HepG2 (cell line): ENCODE data around the gene PNKP. TPM values are rescaled to one million over a fixed set of nuclear protein-coding genes. Genes with fewer than 3 reads are reported as not detected.

Experiments used
- NCOA2 ChIP-seq: sonication (generic); formaldehyde crosslinking; IDR thresholded peaks from 2 replicates; pipeline ENCODE4 v1.8.0; 2022; ENCODE audit warnings: inconsistent platforms
- NPAS2 ChIP-seq: sonication (generic); formaldehyde crosslinking; IDR thresholded peaks from 2 replicates; pipeline ENCODE4 v1.8.0; 2022; ENCODE audit warnings: mild to moderate bottlenecking, missing genetic modification reagents, borderline replicate concordance
- NR2F6 ChIP-seq, 2 experiments: IDR thresholded peaks; 2 replicates each; pipeline ENCODE4 v1.6.1; 2016; ENCODE audit warnings: antibody characterized with exemption in 1 of 2, mild to moderate bottlenecking in 1 of 2
- YEATS4 ChIP-seq: sonication (generic); formaldehyde crosslinking; IDR thresholded peaks from 2 replicates; pipeline ENCODE4 v1.4.0; 2020; ENCODE audit warnings: missing genetic modification reagents, borderline replicate concordance
- ZMYM2 ChIP-seq: sonication (generic); formaldehyde crosslinking; IDR thresholded peaks from 2 replicates; pipeline ENCODE4 v1.8.0; 2022; ENCODE audit warnings: mild to moderate bottlenecking, missing genetic modification reagents
- ZNF451 ChIP-seq: sonication (generic); formaldehyde crosslinking; IDR thresholded peaks from 2 replicates; pipeline ENCODE4 v1.5.0; 2020; ENCODE audit warnings: mild to moderate bottlenecking, missing genetic modification reagents
- ZNF549 ChIP-seq: sonication (generic); formaldehyde crosslinking; IDR thresholded peaks from 2 replicates; pipeline ENCODE4 v1.5.0; 2020; ENCODE audit warnings: missing genetic modification reagents
- ZNF562 ChIP-seq: sonication (generic); formaldehyde crosslinking; IDR thresholded peaks from 2 replicates; pipeline ENCODE4 v1.8.0; 2022; ENCODE audit warnings: missing genetic modification reagents, borderline replicate concordance
- polyA plus RNA-seq, 8 experiments: library from polyadenylated mRNA; depleted of rRNA in 3 of 8; stranded (reverse) in 7 of 8; unstranded in 1 of 8; fragments of >200 nt; fragmentation: Illumina TruSeq in 4 of 8; extraction: Trizol in 4 of 8; gene quantifications; 2 replicates each; pipeline versions ENCODE4 v1.2.1 to v1.2.3, GENCODE V29; 2011 to 2016; ENCODE audit warnings: low read depth in 4 of 8, missing spikeins in 1 of 8, mixed read lengths in 1 of 8; ENCODE audit not compliant: insufficient read depth in 1 of 8
- total RNA-seq, 5 experiments: library from RNA; depleted of rRNA; stranded (reverse); fragments of >200 nt; fragmentation: Illumina TruSeq; extraction: Trizol; gene quantifications; 2 replicates each; pipeline ENCODE4 v1.2.3, GENCODE V29; 2016; ENCODE audit warnings: low read depth in 1 of 5
- TF ChIP-seq, protein P1 (sequence below), 2 experiments: sonication (generic) in 1 of 2; formaldehyde crosslinking in 1 of 2; IDR thresholded peaks; 2 replicates each; pipeline versions ENCODE4 v1.6.1 to v1.9.0; 2014 to 2022; ENCODE audit warnings: antibody characterized with exemption in 1 of 2, borderline replicate concordance in 1 of 2, inconsistent platforms in 1 of 2, low read depth in 1 of 2, missing genetic modification reagents in 1 of 2
- TF ChIP-seq, protein P2 (sequence below): sonication (generic); formaldehyde crosslinking; IDR thresholded peaks from 2 replicates; pipeline ENCODE4 v1.9.0; 2021; ENCODE audit warnings: missing genetic modification reagents, borderline replicate concordance
- TF ChIP-seq, protein P3 (sequence below): sonication (generic); formaldehyde crosslinking; IDR thresholded peaks from 2 replicates; pipeline ENCODE4 v1.4.0; 2020; ENCODE audit warnings: mild to moderate bottlenecking, missing genetic modification reagents
- TF ChIP-seq, protein P4 (sequence below): fragments of 450-650 bp; IDR thresholded peaks from 2 replicates; pipeline ENCODE4 v1.6.1; 2017
- TF ChIP-seq, protein P5 (sequence below): sonication (generic); formaldehyde crosslinking; IDR thresholded peaks from 2 replicates; pipeline ENCODE4 v1.4.0; 2020; ENCODE audit warnings: mild to moderate bottlenecking, missing genetic modification reagents

The PNKP gene
- total and polyA plus RNA-seq, 2 of the 13 experiments (the other 11 are each of a cell fraction or from before 2014, with no cell fraction given), result 12.7 to 27.1 TPM

DNA sequence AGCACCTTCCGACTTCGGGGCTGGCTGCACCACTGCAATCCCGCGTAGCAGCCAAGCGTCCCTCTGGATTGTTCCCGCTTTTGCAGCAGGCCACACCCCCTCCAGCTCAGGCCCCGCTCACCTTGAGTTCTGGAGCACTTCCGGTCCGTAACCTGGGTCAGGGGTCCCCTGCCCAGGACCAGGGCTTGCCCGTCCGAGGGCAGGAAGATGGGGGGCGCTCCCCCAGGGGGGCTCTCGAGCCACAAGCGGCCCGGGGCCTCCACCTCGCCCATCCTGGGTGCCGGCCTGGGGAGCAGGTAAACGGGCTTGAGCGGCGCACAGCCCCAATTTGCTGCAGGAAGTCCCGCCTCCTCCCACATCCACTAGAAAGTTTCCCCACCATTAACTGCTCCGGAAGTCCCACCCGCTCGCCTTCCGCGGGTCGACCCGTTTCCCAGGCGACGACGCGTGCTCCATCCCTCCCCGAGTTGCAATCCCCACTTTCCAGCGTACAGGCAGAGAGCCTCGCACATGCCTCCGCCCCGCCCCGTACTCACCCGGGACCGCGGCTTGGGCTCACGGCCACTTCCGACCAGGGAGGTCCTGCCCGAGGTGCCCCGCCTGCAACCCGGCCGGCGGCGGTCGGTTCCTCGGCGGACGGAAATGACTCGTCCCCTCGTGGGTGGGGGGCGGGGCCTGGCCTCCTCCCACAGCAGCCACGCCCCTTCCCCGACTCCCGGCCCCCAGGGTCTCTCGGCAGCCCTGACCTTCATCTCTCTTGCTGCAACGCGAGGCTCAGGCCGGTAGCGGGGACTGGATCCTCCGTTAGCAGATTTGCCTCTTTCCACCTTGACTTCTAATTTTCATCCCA lies at the start of gene PNKP (continued):
- TF ChIP-seq, protein P1, sequence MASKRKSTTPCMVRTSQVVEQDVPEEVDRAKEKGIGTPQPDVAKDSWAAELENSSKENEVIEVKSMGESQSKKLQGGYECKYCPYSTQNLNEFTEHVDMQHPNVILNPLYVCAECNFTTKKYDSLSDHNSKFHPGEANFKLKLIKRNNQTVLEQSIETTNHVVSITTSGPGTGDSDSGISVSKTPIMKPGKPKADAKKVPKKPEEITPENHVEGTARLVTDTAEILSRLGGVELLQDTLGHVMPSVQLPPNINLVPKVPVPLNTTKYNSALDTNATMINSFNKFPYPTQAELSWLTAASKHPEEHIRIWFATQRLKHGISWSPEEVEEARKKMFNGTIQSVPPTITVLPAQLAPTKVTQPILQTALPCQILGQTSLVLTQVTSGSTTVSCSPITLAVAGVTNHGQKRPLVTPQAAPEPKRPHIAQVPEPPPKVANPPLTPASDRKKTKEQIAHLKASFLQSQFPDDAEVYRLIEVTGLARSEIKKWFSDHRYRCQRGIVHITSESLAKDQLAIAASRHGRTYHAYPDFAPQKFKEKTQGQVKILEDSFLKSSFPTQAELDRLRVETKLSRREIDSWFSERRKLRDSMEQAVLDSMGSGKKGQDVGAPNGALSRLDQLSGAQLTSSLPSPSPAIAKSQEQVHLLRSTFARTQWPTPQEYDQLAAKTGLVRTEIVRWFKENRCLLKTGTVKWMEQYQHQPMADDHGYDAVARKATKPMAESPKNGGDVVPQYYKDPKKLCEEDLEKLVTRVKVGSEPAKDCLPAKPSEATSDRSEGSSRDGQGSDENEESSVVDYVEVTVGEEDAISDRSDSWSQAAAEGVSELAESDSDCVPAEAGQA (IDR thresholded peaks at IDR 0.05; ENCODE audit: low read depth), result no peak
- TF ChIP-seq, protein P1 (CRISPR knock-in tag; IDR thresholded peaks at IDR 0.05; ENCODE audit: borderline replicate concordance), result no peak
- TF ChIP-seq, protein P2, sequence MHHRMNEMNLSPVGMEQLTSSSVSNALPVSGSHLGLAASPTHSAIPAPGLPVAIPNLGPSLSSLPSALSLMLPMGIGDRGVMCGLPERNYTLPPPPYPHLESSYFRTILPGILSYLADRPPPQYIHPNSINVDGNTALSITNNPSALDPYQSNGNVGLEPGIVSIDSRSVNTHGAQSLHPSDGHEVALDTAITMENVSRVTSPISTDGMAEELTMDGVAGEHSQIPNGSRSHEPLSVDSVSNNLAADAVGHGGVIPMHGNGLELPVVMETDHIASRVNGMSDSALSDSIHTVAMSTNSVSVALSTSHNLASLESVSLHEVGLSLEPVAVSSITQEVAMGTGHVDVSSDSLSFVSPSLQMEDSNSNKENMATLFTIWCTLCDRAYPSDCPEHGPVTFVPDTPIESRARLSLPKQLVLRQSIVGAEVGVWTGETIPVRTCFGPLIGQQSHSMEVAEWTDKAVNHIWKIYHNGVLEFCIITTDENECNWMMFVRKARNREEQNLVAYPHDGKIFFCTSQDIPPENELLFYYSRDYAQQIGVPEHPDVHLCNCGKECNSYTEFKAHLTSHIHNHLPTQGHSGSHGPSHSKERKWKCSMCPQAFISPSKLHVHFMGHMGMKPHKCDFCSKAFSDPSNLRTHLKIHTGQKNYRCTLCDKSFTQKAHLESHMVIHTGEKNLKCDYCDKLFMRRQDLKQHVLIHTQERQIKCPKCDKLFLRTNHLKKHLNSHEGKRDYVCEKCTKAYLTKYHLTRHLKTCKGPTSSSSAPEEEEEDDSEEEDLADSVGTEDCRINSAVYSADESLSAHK, result no peak
- TF ChIP-seq YEATS4 (peak; percentile 83; the same call in 1 of the 2 replicates), ZMYM2 (no peak), ZNF451 (CRISPR knock-in tag) (peak; percentile 79; the same call in 1 of the 2 replicates), NPAS2 (CRISPR knock-in tag) (no peak), NR2F6 (IDR thresholded peaks at IDR 0.05) (no peak), NR2F6 (CRISPR knock-in tag; IDR thresholded peaks at IDR 0.05) (peak; percentile 68), NCOA2 (peak; percentile 44; the same call in 1 of the 2 replicates), ZNF549 (CRISPR knock-in tag) (no peak), ZNF562 (CRISPR knock-in tag) (no peak)
- TF ChIP-seq, protein P3, sequence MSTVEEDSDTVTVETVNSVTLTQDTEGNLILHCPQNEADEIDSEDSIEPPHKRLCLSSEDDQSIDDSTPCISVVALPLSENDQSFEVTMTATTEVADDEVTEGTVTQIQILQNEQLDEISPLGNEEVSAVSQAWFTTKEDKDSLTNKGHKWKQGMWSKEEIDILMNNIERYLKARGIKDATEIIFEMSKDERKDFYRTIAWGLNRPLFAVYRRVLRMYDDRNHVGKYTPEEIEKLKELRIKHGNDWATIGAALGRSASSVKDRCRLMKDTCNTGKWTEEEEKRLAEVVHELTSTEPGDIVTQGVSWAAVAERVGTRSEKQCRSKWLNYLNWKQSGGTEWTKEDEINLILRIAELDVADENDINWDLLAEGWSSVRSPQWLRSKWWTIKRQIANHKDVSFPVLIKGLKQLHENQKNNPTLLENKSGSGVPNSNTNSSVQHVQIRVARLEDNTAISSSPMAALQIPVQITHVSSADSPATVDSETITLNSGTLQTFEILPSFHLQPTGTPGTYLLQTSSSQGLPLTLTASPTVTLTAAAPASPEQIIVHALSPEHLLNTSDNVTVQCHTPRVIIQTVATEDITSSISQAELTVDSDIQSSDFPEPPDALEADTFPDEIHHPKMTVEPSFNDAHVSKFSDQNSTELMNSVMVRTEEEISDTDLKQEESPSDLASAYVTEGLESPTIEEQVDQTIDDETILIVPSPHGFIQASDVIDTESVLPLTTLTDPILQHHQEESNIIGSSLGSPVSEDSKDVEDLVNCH (CRISPR knock-in tag), result no peak
- TF ChIP-seq, protein P4, sequence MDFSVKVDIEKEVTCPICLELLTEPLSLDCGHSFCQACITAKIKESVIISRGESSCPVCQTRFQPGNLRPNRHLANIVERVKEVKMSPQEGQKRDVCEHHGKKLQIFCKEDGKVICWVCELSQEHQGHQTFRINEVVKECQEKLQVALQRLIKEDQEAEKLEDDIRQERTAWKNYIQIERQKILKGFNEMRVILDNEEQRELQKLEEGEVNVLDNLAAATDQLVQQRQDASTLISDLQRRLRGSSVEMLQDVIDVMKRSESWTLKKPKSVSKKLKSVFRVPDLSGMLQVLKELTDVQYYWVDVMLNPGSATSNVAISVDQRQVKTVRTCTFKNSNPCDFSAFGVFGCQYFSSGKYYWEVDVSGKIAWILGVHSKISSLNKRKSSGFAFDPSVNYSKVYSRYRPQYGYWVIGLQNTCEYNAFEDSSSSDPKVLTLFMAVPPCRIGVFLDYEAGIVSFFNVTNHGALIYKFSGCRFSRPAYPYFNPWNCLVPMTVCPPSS, result no peak
- TF ChIP-seq, protein P5, sequence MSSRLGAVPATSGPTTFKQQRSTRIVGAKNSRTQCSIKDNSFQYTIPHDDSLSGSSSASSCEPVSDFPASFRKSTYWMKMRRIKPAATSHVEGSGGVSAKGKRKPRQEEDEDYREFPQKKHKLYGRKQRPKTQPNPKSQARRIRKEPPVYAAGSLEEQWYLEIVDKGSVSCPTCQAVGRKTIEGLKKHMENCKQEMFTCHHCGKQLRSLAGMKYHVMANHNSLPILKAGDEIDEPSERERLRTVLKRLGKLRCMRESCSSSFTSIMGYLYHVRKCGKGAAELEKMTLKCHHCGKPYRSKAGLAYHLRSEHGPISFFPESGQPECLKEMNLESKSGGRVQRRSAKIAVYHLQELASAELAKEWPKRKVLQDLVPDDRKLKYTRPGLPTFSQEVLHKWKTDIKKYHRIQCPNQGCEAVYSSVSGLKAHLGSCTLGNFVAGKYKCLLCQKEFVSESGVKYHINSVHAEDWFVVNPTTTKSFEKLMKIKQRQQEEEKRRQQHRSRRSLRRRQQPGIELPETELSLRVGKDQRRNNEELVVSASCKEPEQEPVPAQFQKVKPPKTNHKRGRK (CRISPR knock-in tag), result no peak
